Astrocyte (in vitro differentiated cells and primary cell): ENCODE results near the gene RAB31. TPM values are rescaled to one million over a fixed set of nuclear protein-coding genes. Genes with fewer than 3 reads are reported as not detected.

Experiments
- DNase-seq: peaks from one replicate; pipeline ENCODE4 v3.0.0-alpha.2; 2010; ENCODE audit warnings: low read depth
- FAIRE-seq: peaks from 2 replicates; lab custom pipeline; 2011; peaks lifted over from hg19 to GRCh38; lab: Jason Lieb, UNC
- H2AFZ ChIP-seq: 2 replicates; pipeline ENCODE4 v1.6.0; 2012; ENCODE audit warnings: low read depth, low read length, inconsistent platforms
- H3K27ac ChIP-seq: 2 replicates; pipeline ENCODE4 v1.5.1; 2011; ENCODE audit warnings: low read depth, low read length, inconsistent platforms
- H3K27me3 ChIP-seq: 2 replicates; pipeline ENCODE4 v1.6.0; 2011; ENCODE audit warnings: low read length, inconsistent platforms; ENCODE audit not compliant: insufficient read depth
- H3K36me3 ChIP-seq: 2 replicates; pipeline ENCODE4 v1.5.1; 2011; ENCODE audit warnings: low read length, inconsistent platforms; ENCODE audit not compliant: insufficient read depth
- H3K4me1 ChIP-seq: 2 replicates; pipeline ENCODE4 v1.5.1; 2011; ENCODE audit warnings: low read length, inconsistent platforms; ENCODE audit not compliant: insufficient read depth
- H3K4me2 ChIP-seq: 2 replicates; pipeline ENCODE4 v1.6.0; 2012; ENCODE audit warnings: low read length, inconsistent platforms
- H3K4me3 ChIP-seq: 2 replicates; pipeline ENCODE4 v1.5.1; 2011; ENCODE audit warnings: low read depth, mild to moderate bottlenecking, low read length, inconsistent platforms; ENCODE audit not compliant: insufficient read depth
- H3K79me2 ChIP-seq: 2 replicates; pipeline ENCODE4 v1.6.0; 2012; ENCODE audit warnings: mild to moderate bottlenecking, low read length, inconsistent platforms; ENCODE audit not compliant: insufficient read depth
- H3K9ac ChIP-seq: 2 replicates; pipeline ENCODE4 v1.6.0; 2012; ENCODE audit warnings: mild to moderate bottlenecking, low read length, inconsistent platforms
- H3K9me3 ChIP-seq: 2 replicates; pipeline ENCODE4 v1.5.1; 2012; ENCODE audit warnings: low read depth, mild to moderate bottlenecking, low read length, inconsistent platforms; ENCODE audit not compliant: insufficient read depth
- H4K20me1 ChIP-seq: 2 replicates; pipeline ENCODE4 v1.6.0; 2012; ENCODE audit warnings: low read length, inconsistent platforms; ENCODE audit not compliant: insufficient read depth
- H3K27ac Mint-ChIP-seq: one replicate; pipeline ENCODE4 v1.8.0; 2021; ENCODE audit warnings: mild to moderate bottlenecking, mixed read lengths; ENCODE audit not compliant: unreplicated experiment
- H3K27me3 Mint-ChIP-seq: one replicate; pipeline ENCODE4 v1.8.0; 2021; ENCODE audit warnings: low read depth, mixed read lengths; ENCODE audit not compliant: unreplicated experiment
- H3K36me3 Mint-ChIP-seq: one replicate; pipeline ENCODE4 v1.8.0; 2021; ENCODE audit warnings: low read depth, mixed read lengths; ENCODE audit not compliant: unreplicated experiment
- H3K4me1 Mint-ChIP-seq: one replicate; pipeline ENCODE4 v1.8.0; 2021; ENCODE audit warnings: low read depth, mixed read lengths; ENCODE audit not compliant: unreplicated experiment
- H3K4me3 Mint-ChIP-seq: one replicate; pipeline ENCODE4 v1.8.0; 2021; ENCODE audit warnings: mild to moderate bottlenecking, moderate library complexity, mixed read lengths; ENCODE audit not compliant: unreplicated experiment
- H3K9me3 Mint-ChIP-seq: one replicate; pipeline ENCODE4 v1.8.0; 2021; ENCODE audit warnings: mild to moderate bottlenecking, mixed read lengths; ENCODE audit not compliant: unreplicated experiment
- EZH2 ChIP-seq: IDR thresholded peaks from 2 replicates; pipeline ENCODE4 v1.6.1; 2012; ENCODE audit warnings: mild to moderate bottlenecking, low read length, inconsistent platforms; ENCODE audit not compliant: insufficient read depth
- total RNA-seq: library from RNA; stranded (reverse); gene quantifications from 2 replicates; pipeline ENCODE4 v1.2.1, GENCODE V29; 2021
- TF ChIP-seq, protein P1 (sequence below): IDR thresholded peaks from 2 replicates; pipeline ENCODE4 v1.5.1; 2011; ENCODE audit warnings: low read depth, mild to moderate bottlenecking, inconsistent platforms, low read length, moderate library complexity; ENCODE audit not compliant: insufficient read depth

Gene RAB31
- total RNA-seq, 1 donor from 2014 or later, result 100 TPM

DNA sequence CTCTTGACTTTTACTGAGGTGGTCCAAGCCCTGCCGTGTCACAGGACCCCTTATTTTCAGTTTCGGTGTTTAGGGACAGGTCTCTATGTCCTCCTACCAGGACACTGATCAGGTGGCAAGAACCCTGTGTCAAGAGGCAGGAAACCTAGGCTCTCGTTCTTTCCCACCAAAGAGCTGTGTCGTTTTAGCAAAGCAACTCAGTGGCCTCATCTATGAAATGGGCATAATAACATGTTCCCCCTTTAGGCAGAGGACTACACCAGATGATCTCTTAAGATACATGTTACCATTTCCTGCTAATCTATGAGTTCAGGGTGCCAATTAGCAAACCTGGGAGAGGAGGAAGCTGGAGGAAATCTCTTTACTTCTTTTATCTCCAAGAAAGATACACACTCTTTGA is 1.9 kb downstream of the RAB31 start:
- Mint-ChIP-seq H3K36me3 (peaks cover 18% of the 10 kb centered on the region), H3K9me3 (peaks cover 3% of the 10 kb centered on the region), H3K27ac (no peak overlapping the region), H3K4me3 (peak overlapping the region; percentile 96), H3K4me1 (peaks cover 45% of the 10 kb centered on the region), H3K27me3 (no peaks in the 10 kb centered on the region)
- Histone ChIP-seq H3K4me1 (peaks cover 38% of the 10 kb centered on the region), H3K27me3 (no peaks in the 10 kb centered on the region), H3K9me3 (no peaks in the 10 kb centered on the region), H3K9ac (peak overlapping the region; percentile 90), H3K36me3 (no peaks in the 10 kb centered on the region), H3K79me2 (peaks cover 65% of the 10 kb centered on the region), H3K27ac (no peak overlapping the region), H3K4me2 (peak overlapping the region; percentile 92), H2AFZ (no peak overlapping the region), H3K4me3 (peak overlapping the region; percentile 75), H4K20me1 (peaks cover 51% of the 10 kb centered on the region)
- FAIRE-seq (no peak), DNase-seq (no peak)
- TF ChIP-seq EZH2, result no peak
- TF ChIP-seq, protein P1, sequence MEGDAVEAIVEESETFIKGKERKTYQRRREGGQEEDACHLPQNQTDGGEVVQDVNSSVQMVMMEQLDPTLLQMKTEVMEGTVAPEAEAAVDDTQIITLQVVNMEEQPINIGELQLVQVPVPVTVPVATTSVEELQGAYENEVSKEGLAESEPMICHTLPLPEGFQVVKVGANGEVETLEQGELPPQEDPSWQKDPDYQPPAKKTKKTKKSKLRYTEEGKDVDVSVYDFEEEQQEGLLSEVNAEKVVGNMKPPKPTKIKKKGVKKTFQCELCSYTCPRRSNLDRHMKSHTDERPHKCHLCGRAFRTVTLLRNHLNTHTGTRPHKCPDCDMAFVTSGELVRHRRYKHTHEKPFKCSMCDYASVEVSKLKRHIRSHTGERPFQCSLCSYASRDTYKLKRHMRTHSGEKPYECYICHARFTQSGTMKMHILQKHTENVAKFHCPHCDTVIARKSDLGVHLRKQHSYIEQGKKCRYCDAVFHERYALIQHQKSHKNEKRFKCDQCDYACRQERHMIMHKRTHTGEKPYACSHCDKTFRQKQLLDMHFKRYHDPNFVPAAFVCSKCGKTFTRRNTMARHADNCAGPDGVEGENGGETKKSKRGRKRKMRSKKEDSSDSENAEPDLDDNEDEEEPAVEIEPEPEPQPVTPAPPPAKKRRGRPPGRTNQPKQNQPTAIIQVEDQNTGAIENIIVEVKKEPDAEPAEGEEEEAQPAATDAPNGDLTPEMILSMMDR, result no peak

DNA sequence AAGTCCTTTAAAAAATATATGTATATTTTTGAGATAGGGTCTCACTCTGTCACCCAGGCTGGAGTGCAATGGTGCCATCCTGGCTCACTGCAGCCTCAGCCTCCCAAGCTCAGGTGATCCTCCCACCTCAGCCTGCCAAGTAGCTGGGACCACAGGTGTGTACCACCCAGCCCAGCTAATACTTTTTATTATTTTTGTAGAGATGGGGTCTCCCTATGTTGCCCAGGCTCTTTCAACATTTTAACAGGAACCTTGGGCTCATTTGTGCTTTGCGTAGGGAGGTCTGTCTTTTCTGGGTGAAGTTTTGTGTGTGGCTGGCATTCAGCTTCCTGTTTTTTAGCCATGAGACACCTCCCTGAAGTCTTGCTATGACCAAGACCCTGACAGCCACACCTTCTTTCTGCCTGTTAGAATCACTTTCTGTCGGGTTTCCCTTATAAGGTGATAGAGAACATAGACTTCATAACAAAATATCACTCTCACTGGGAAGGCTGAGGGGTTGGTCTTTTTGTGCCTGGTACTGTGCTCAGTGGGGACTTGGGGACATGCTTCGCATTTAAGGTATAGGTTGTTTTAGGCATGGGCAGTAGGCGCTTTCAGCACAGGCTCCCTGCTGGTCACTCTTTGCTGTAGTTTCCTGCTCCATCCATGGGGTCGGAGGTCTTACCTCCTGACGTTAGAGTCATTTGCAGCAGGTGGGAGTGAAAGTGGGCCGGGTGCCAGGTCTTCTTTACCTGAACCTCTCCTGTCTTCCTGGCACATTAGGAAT is 3.4 kb downstream of the RAB31 start:
- TF ChIP-seq, protein P1, result no peak
- TF ChIP-seq EZH2, result no peak
- Mint-ChIP-seq H3K27me3 (no peaks in the 10 kb centered on the region), H3K4me1 (peaks cover 37% of the 10 kb centered on the region), H3K36me3 (peaks cover 18% of the 10 kb centered on the region), H3K9me3 (peaks cover 3% of the 10 kb centered on the region), H3K4me3 (peak overlapping the region; percentile 64), H3K27ac (no peak overlapping the region)
- H3K36me3 ChIP-seq, result no peaks in the 10 kb centered on the region
- H4K20me1 ChIP-seq, result peaks cover 61% of the 10 kb centered on the region
- DNase-seq, result no peak
- no peaks in the 10 kb centered on the region for H3K9me3 ChIP-seq
- H3K4me3 ChIP-seq, result no peak overlapping the region
- H3K4me1 ChIP-seq, result peaks cover 26% of the 10 kb centered on the region
- no peaks in the 10 kb centered on the region for H3K27me3 ChIP-seq
- no peak overlapping the region for H3K9ac ChIP-seq
- H3K27ac ChIP-seq, result no peak overlapping the region
- no peak overlapping the region for H3K4me2 ChIP-seq
- H2AFZ ChIP-seq, result no peak overlapping the region
- no peak for FAIRE-seq
- peaks cover 80% of the 10 kb centered on the region for H3K79me2 ChIP-seq

DNA sequence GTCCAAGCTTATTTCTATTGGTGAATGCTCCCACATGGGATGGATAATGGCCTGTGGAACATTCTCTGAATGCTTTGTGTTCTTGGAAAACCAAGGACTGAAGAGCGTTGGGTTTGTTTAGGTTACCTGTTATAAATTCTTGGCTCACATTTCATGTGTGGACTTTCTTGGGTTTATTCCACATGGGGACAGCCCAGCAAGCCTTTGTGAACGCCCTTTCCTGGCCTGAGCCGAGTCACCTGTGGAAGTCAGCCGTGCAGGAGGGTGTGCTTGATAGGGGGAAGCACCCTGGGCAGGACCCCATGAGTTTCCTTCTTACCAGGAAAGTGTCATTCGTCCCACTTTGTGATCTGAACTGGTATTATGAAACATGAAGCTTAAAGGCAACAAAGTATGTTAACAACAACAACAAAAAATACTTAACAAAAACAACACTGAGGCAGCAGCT is 4.1 kb downstream of the RAB31 start:
- Mint-ChIP-seq H3K36me3 (peaks cover 19% of the 10 kb centered on the region), H3K4me1 (peaks cover 36% of the 10 kb centered on the region), H3K27me3 (no peaks in the 10 kb centered on the region), H3K9me3 (peaks cover 3% of the 10 kb centered on the region), H3K27ac (no peak overlapping the region), H3K4me3 (peak overlapping the region; percentile 60)
- peaks cover 87% of the 10 kb centered on the region for H3K79me2 ChIP-seq
- no peaks in the 10 kb centered on the region for H3K9me3 ChIP-seq
- peak overlapping the region; percentile 16 for H3K4me2 ChIP-seq
- no peaks in the 10 kb centered on the region for H3K27me3 ChIP-seq
- FAIRE-seq, result no peak
- H2AFZ ChIP-seq, result no peak overlapping the region
- H3K4me3 ChIP-seq, result no peak overlapping the region
- H3K9ac ChIP-seq, result no peak overlapping the region
- H3K27ac ChIP-seq, result no peak overlapping the region
- H3K4me1 ChIP-seq, result peaks cover 21% of the 10 kb centered on the region
- H4K20me1 ChIP-seq, result peaks cover 66% of the 10 kb centered on the region
- H3K36me3 ChIP-seq, result no peaks in the 10 kb centered on the region
- no peak for TF ChIP-seq EZH2
- TF ChIP-seq, protein P1, result no peak
- no peak for DNase-seq
